Thymus (tissue), 11 donors: ENCODE results near the gene RALGPS1. TPM values are rescaled to one million over a fixed set of nuclear protein-coding genes. Genes with fewer than 3 reads are reported as not detected.

Experiments
- DNase-seq, 9 donors: peaks; one replicate each; pipeline ENCODE4 v3.0.0-alpha.2; 2013; ENCODE audit warnings: low spot score in 9 of 9, low read depth in 6 of 9, missing footprints in 1 of 9
- H3K27ac ChIP-seq, 2 donors: one replicate each; pipeline ENCODE4 v1.5.1; 2013; ENCODE audit warnings: control low read depth in 1 of 2, low read depth in 1 of 2, low read length in 1 of 2, mild to moderate bottlenecking in 1 of 2, moderate library complexity in 1 of 2
- H3K27me3 ChIP-seq, 2 donors: one replicate each; pipeline ENCODE4 v1.5.1; 2013; ENCODE audit warnings: low read length in 1 of 2; ENCODE audit not compliant: control insufficient read depth in 2 of 2, insufficient read depth in 1 of 2
- H3K36me3 ChIP-seq, 2 donors: one replicate each; pipeline ENCODE4 v1.5.1; 2013; ENCODE audit warnings: low read length in 1 of 2, mild to moderate bottlenecking in 1 of 2, moderate library complexity in 1 of 2; ENCODE audit not compliant: control insufficient read depth in 2 of 2, insufficient read depth in 2 of 2
- H3K4me1 ChIP-seq, 2 donors: one replicate each; pipeline ENCODE4 v1.5.1; 2013; ENCODE audit warnings: low read length in 2 of 2; ENCODE audit not compliant: control insufficient read depth in 2 of 2, insufficient read depth in 2 of 2
- H3K4me3 ChIP-seq, 2 donors: one replicate each; pipeline ENCODE4 v1.5.1; 2013; ENCODE audit warnings: low read length in 2 of 2, control low read depth in 1 of 2, mild to moderate bottlenecking in 1 of 2
- H3K9me3 ChIP-seq, 2 donors: one replicate each; pipeline ENCODE4 v1.5.1; 2013; ENCODE audit warnings: low read length in 1 of 2, mild to moderate bottlenecking in 1 of 2; ENCODE audit not compliant: control insufficient read depth in 2 of 2, insufficient read depth in 1 of 2
- WGBS: extraction: QIAGEN DNeasy Blood & Tissue Kit; methylation state at CpG from one replicate; pipeline ENCODE4 v1.1.7; 2013; 5-methylcytosine and 5-hydroxymethylcytosine counted together
- polyA plus RNA-seq: library from polyadenylated mRNA; stranded (reverse); fragments of 200-250 nt; gene quantifications from one replicate; pipeline ENCODE4 v1.2.3, GENCODE V29; 2013
- total RNA-seq: library from RNA; stranded (reverse); fragments of 120-200 nt; gene quantifications from one replicate; pipeline ENCODE4 v1.2.4, GENCODE V29; 2013
- donor health status: healthy.

Gene RALGPS1
- total and polyA plus RNA-seq, 2 donors: 3.6 to 8.5 TPM

- no peak overlapping the region for H3K4me3 ChIP-seq
- H3K27me3 ChIP-seq: peaks cover 0 to 5% of the 10 kb centered on the region in 2 donors
- H3K9me3 ChIP-seq: peaks cover 0 to 3% of the 10 kb centered on the region in 2 donors
- 94% methylated on average over 11 of the region's 11 CpGs for WGBS
- no peak overlapping the region for H3K27ac ChIP-seq
- no peaks in the 10 kb centered on the region for H3K4me1 ChIP-seq
- no peaks in the 10 kb centered on the region for H3K36me3 ChIP-seq
- DNase-seq: no peak
These were observed 293.3 kb downstream of the RALGPS1 start for GRCh38 chr9:127207734-127208410.

DNA sequence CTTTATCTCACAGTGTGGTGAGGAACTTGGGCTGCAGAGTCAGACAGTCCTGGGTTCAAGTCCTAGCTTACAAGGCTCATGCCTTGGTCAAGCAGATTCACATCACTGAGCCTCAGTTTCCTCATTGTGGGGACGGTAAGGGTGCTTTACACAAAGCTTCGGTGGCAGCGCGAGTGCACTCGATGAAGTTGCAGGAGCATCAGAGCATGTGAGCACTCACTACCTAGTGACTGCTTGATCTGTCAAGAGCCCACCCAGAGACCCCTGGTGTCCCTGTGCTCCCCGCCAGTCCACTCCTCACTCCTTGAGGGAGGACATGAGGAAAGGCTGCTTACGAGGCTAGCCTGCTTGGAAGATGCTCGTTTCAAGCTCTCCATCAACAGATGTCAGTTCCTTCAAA is 293.8 kb downstream of the RALGPS1 start:
- 97% methylated on average over 8 of the region's 8 CpGs for WGBS
- Histone ChIP-seq H3K27ac (no peak overlapping the region), H3K9me3 (peaks cover 0 to 3% of the 10 kb centered on the region in 2 donors), H3K4me3 (no peak overlapping the region), H3K27me3 (peaks cover 0 to 5% of the 10 kb centered on the region in 2 donors), H3K36me3 (no peaks in the 10 kb centered on the region), H3K4me1 (no peaks in the 10 kb centered on the region)
- no peak for DNase-seq

GRCh38 chr9:127209220-127209619 is 294.6 kb downstream of the RALGPS1 start:
- H3K27me3 ChIP-seq: peaks cover 0 to 9% of the 10 kb centered on the region in 2 donors
- no peaks in the 10 kb centered on the region for H3K4me1 ChIP-seq
- DNase-seq: no peak
- no peak overlapping the region for H3K27ac ChIP-seq
- WGBS: 96% methylated on average over 7 of the region's 7 CpGs
- H3K4me3 ChIP-seq: no peak overlapping the region
- peaks cover 0 to 3% of the 10 kb centered on the region in 2 donors for H3K9me3 ChIP-seq
- no peaks in the 10 kb centered on the region for H3K36me3 ChIP-seq

DNA sequence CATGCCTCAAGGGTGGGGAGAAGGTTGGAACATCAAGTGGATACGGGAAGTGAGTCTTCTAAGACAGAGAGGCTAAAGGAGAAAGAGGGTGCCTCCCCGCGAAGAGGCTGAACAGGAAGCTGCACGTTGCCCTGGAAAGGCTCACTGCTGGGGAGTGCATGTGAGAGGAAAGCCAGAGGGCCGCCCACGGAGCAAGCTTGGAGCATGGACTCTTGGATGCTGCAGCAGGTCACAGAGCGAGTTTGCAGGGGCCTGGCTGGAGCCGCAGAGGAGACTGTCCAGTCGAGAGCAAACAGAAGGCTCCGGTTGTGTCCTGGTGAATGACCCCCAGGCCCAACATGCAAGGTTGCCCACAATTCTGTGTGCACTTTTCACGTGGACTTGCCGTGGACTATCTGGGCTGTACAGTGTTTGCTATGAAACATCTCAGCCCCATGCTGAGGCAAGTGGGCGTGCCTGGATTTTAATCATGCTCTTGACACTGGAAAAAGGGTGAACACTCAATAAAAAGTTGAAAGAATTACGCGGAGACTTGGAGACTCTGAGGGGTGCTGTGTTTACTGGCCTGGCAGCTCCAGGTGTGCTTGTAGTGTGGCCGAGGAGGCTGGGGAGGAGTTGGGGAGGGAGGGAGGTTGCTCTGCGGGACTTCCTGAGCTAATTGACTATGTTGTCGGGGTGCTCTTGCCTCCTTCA is 295.5 kb downstream of the RALGPS1 start:
- Histone ChIP-seq H3K27ac (no peak overlapping the region), H3K9me3 (peaks cover 0 to 3% of the 10 kb centered on the region in 2 donors), H3K4me3 (no peak overlapping the region), H3K36me3 (no peaks in the 10 kb centered on the region), H3K27me3 (peaks cover 0 to 9% of the 10 kb centered on the region in 2 donors), H3K4me1 (peaks cover 0 to 2% of the 10 kb centered on the region in 2 donors)
- DNase-seq: no peak
- WGBS: 89% methylated on average over 18 of the region's 18 CpGs

GRCh38 chr9:127210851-127211730 is 296.5 kb downstream of the RALGPS1 start:
- 95% methylated on average over 20 of the region's 20 CpGs for WGBS
- H3K4me3 ChIP-seq: no peak overlapping the region
- peaks cover 0 to 2% of the 10 kb centered on the region in 2 donors for H3K4me1 ChIP-seq
- peaks cover 0 to 9% of the 10 kb centered on the region in 2 donors for H3K27me3 ChIP-seq
- H3K36me3 ChIP-seq: no peaks in the 10 kb centered on the region
- no peak overlapping the region for H3K27ac ChIP-seq
- no peak for DNase-seq
- H3K9me3 ChIP-seq: peaks cover 0 to 3% of the 10 kb centered on the region in 2 donors

DNA sequence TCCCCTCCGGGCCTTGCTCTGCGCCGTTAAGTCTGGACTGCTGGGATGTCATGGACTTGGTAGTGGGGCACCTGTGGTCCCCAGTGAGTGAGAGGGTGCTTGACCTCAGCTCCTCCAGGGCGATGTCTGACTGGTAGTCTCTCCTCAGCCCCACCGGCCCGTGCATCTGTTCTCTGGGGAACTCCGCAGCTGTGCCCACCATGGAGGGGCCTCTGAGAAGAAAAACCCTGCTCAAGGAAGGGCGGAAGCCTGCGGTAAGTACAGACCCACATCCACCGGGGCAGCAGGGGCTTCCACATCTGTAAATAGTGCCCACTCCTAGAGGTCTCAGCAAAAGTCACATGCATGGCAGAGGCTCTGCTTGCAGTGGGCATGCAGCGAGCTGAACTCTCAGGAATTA is 297.4 kb downstream of the RALGPS1 start:
- 97% methylated on average over 11 of the region's 11 CpGs for WGBS
- H3K36me3 ChIP-seq: no peaks in the 10 kb centered on the region
- peaks cover 0 to 3% of the 10 kb centered on the region in 2 donors for H3K9me3 ChIP-seq
- peaks cover 0 to 9% of the 10 kb centered on the region in 2 donors for H3K27me3 ChIP-seq
- H3K4me3 ChIP-seq: no peak overlapping the region
- no peak for DNase-seq
- H3K27ac ChIP-seq: no peak overlapping the region
- H3K4me1 ChIP-seq: peaks cover 0 to 2% of the 10 kb centered on the region in 2 donors

DNA sequence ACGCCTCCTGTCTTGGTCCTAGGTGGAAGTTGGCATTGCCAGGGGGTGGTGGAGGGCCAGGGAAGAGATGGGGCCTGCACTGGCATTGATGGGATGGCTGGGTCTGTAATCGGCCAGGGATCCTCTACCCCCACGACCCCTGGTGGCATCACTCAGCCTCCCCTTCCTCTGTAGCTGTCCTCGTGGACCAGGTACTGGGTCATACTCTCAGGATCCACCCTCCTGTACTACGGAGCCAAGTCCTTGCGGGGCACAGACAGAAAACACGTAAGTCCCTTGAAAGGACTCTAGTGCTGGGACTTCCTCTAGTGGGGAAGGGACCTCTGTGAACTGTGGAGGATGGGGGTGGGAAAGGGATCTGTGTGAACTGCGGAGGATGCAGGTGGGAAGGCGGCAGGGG is 297.9 kb downstream of the RALGPS1 start:
- Histone ChIP-seq H3K36me3 (no peaks in the 10 kb centered on the region), H3K9me3 (peaks cover 0 to 3% of the 10 kb centered on the region in 2 donors), H3K4me3 (no peak overlapping the region), H3K4me1 (peaks cover 0 to 2% of the 10 kb centered on the region in 2 donors), H3K27ac (no peak overlapping the region), H3K27me3 (peaks cover 0 to 9% of the 10 kb centered on the region in 2 donors)
- DNase-seq: no peak
- 95% methylated on average over 9 of the region's 9 CpGs for WGBS

GRCh38 chr9:127213859-127214258 is 299.3 kb downstream of the RALGPS1 start:
- Histone ChIP-seq H3K36me3 (no peaks in the 10 kb centered on the region), H3K9me3 (peaks cover 0 to 3% of the 10 kb centered on the region in 2 donors), H3K27ac (no peak overlapping the region), H3K27me3 (peaks cover 0 to 9% of the 10 kb centered on the region in 2 donors), H3K4me3 (no peak overlapping the region), H3K4me1 (peaks cover 0 to 2% of the 10 kb centered on the region in 2 donors)
- DNase-seq: no peak
- 80% methylated on average over 4 of the region's 4 CpGs for WGBS
